Activated CD8-positive, alpha-beta memory T cell treated with anti-CD3 and anti-CD28 coated beads for 36 hours (primary cell): ENCODE results near the gene SUGCT. TPM values are rescaled to one million over a fixed set of nuclear protein-coding genes. Genes with fewer than 3 reads are reported as not detected.

Source experiments
- CTCF ChIA-PET: fragments of 350-600 bp; sonication (Branson Sonifier 250); formaldehyde crosslinking; loops from one replicate; lab custom pipeline; 2021; ENCODE audit warnings: antibody characterized with exemption; lab: Charles Lee
- POLR2A ChIA-PET: fragments of 350-600 bp; sonication (Branson Sonifier 250); formaldehyde crosslinking; loops from one replicate; lab custom pipeline; 2021; ENCODE audit warnings: antibody characterized with exemption; lab: Charles Lee
- total RNA-seq, 2 experiments: library from RNA; stranded (reverse); gene quantifications; one replicate each; pipeline ENCODE4 v1.2.3, GENCODE V29; 2021

Gene SUGCT
- total RNA-seq, 2 experiments from 2014 or later = 1.1 to 1.3 TPM

- ChIA-PET CTCF (no interaction called here), POLR2A (no interaction called here)
Observed at GRCh38 chr7:40655426-40655825, 520.6 kb downstream of the SUGCT start.

- POLR2A ChIA-PET = no interaction called here
- CTCF ChIA-PET = no interaction called here
Observed at GRCh38 chr7:40656349-40656748, 521.5 kb downstream of the SUGCT start.

- POLR2A ChIA-PET = no interaction called here
- CTCF ChIA-PET = no interaction called here
Observed at GRCh38 chr7:40658729-40659128, 523.9 kb downstream of the SUGCT start.

- POLR2A ChIA-PET = no interaction called here
- CTCF ChIA-PET = no interaction called here
Observed at GRCh38 chr7:40659231-40659630, 524.4 kb downstream of the SUGCT start.

- POLR2A ChIA-PET = no interaction called here
- CTCF ChIA-PET = no interaction called here
Observed at GRCh38 chr7:40673285-40673684, 538.5 kb downstream of the SUGCT start.

- CTCF ChIA-PET = no interaction called here
- POLR2A ChIA-PET = no interaction called here
Observed at GRCh38 chr7:40674316-40674715, 539.5 kb downstream of the SUGCT start.

GRCh38 chr7:40675741-40676140, 540.9 kb downstream of the SUGCT start:
- CTCF ChIA-PET = no interaction called here
- POLR2A ChIA-PET = no interaction called here

GRCh38 chr7:40676221-40676620, 541.4 kb downstream of the SUGCT start:
- ChIA-PET CTCF (no interaction called here), POLR2A (no interaction called here)

- CTCF ChIA-PET = no interaction called here
Observed at GRCh38 chr7:40680657-40681056, 545.9 kb downstream of the SUGCT start.

GRCh38 chr7:40682696-40683095, 547.9 kb downstream of the SUGCT start:
- ChIA-PET POLR2A (no interaction called here), CTCF (no interaction called here)

More at GRCh38 chr7:40680657-40681056, 545.9 kb downstream of the SUGCT start:
- POLR2A ChIA-PET = no interaction called here

- POLR2A ChIA-PET = no interaction called here
- CTCF ChIA-PET = no interaction called here
Observed at GRCh38 chr7:40694026-40694809, 559.4 kb downstream of the SUGCT start.

GRCh38 chr7:40694991-40695390, 560.2 kb downstream of the SUGCT start:
- POLR2A ChIA-PET = no interaction called here
- CTCF ChIA-PET = no interaction called here

- CTCF ChIA-PET = no interaction called here
Observed at GRCh38 chr7:40697653-40698052, 562.8 kb downstream of the SUGCT start.

GRCh38 chr7:40698214-40698920, 563.6 kb downstream of the SUGCT start:
- POLR2A ChIA-PET = no interaction called here
- CTCF ChIA-PET = no interaction called here

More at GRCh38 chr7:40697653-40698052, 562.8 kb downstream of the SUGCT start:
- POLR2A ChIA-PET = no interaction called here

GRCh38 chr7:40698921-40699260, 564.1 kb downstream of the SUGCT start:
- POLR2A ChIA-PET = no interaction called here
- CTCF ChIA-PET = no interaction called here

- ChIA-PET POLR2A (no interaction called here), CTCF (no interaction called here)
Observed at GRCh38 chr7:40700653-40701421, 566.0 kb downstream of the SUGCT start.

- ChIA-PET CTCF (interaction anchor here (0.8 kb wide), 1 partner anchor 14 kb away, joined by 3 read pairs; no protein-coding TSS in a partner anchor), POLR2A (no interaction called here)
Observed at GRCh38 chr7:40701836-40702551, 567.2 kb downstream of the SUGCT start.

- ChIA-PET CTCF (no interaction called here), POLR2A (no interaction called here)
Observed at GRCh38 chr7:40704172-40704571, 569.4 kb downstream of the SUGCT start.

GRCh38 chr7:40706829-40707228, 572.0 kb downstream of the SUGCT start:
- ChIA-PET POLR2A (no interaction called here), CTCF (no interaction called here)
